Subcutaneous abdominal adipose tissue (tissue), 5 donors: ENCODE results near the gene HOXA10.
A peak's percentile ranks its signal among the peaks of the same experiment; 100 is the strongest.

Experiments used
- H3K27ac ChIP-seq: one replicate; pipeline ENCODE4 v1.7.0; 2013; ENCODE audit warnings: low read depth, mild to moderate bottlenecking, inconsistent platforms, low read length, moderate library complexity
- H3K27me3 ChIP-seq, 5 donors: one replicate each; pipeline ENCODE4 v1.7.0; 2013; ENCODE audit warnings: low read length in 5 of 5, inconsistent platforms in 1 of 5; ENCODE audit not compliant: control insufficient read depth in 5 of 5, insufficient read depth in 4 of 5
- H3K36me3 ChIP-seq, 5 donors: one replicate each; pipeline ENCODE4 v1.7.0; 2013; ENCODE audit warnings: low read length in 5 of 5; ENCODE audit not compliant: control insufficient read depth in 5 of 5, insufficient read depth in 5 of 5
- H3K4me1 ChIP-seq, 5 donors: one replicate each; pipeline ENCODE4 v1.7.0; 2013; ENCODE audit warnings: low read length in 5 of 5, mild to moderate bottlenecking in 3 of 5, moderate library complexity in 1 of 5; ENCODE audit not compliant: control insufficient read depth in 5 of 5, insufficient read depth in 5 of 5
- H3K4me3 ChIP-seq, 5 donors: one replicate each; pipeline ENCODE4 v1.7.0; 2013; ENCODE audit warnings: low read length in 5 of 5, low read depth in 1 of 5
- H3K9ac ChIP-seq, 5 donors: one replicate each; pipeline ENCODE4 v1.7.0; 2013; ENCODE audit warnings: low read length in 5 of 5, mild to moderate bottlenecking in 4 of 5, moderate library complexity in 3 of 5
- H3K9me3 ChIP-seq, 5 donors: one replicate each; pipeline ENCODE4 v1.7.0; 2013; ENCODE audit warnings: low read length in 5 of 5; ENCODE audit not compliant: control insufficient read depth in 5 of 5
- donor health status: healthy.
- donor health status: healthy.
- donor health status: healthy.
- donor health status: healthy.
- donor health status: healthy.

HOXA10 gene

DNA sequence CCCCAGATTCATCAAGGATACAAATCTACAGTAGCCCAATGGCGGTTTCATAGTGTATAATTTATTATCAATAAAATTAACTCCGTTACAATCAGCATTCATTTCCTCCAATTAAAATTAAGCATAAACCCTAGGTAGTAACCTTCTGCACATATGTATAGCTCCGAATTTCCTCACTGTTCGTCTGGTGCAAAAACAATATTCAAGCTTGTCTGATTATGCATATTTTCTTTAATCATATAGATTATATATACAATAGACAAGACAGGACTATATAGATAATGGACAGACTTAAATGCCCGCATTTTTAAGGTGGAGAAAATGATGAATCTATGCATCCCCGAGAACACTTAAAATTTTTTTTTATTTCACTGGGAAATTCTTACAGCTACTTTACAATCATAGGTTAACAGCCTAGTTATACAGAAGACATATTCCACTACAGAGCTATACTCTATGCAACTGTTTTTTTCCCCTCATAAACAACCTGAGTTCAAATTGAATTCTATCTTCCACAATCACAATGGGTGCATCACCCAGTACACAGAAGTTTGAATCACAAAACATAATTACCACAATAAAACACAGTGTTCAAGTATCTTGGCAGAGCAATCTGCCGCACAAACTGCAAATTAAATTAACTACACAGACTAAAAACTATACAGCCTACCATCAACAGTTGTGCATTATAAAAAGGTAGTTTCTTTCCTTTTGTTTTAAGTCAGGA is 11.4 kb downstream of the HOXA10 start:
- Histone ChIP-seq H3K36me3 (no peaks in the 10 kb centered on the region), H3K4me3 (peak overlapping the region in 4 of 5 donors; percentile 80 to 84 (median 81)), H3K27ac (peak overlapping the region; percentile 98), H3K4me1 (peaks cover 0 to 77% (median 73%) of the 10 kb centered on the region in 5 donors), H3K9ac (peak overlapping the region in 2 of 5 donors; percentile 88 to 89), H3K27me3 (peaks cover 0 to 8% (median 0%) of the 10 kb centered on the region in 5 donors), H3K9me3 (no peaks in the 10 kb centered on the region)

GRCh38 chr7:27161721-27162560 is 12.2 kb downstream of the HOXA10 start:
- no peaks in the 10 kb centered on the region for H3K36me3 ChIP-seq
- H3K9ac ChIP-seq, result peak overlapping the region in 2 of 5 donors; percentile 88 to 89
- peaks cover 0 to 74% (median 68%) of the 10 kb centered on the region in 5 donors for H3K4me1 ChIP-seq
- no peaks in the 10 kb centered on the region for H3K9me3 ChIP-seq
- peak overlapping the region in 3 of 5 donors; percentile 15 to 80 (median 29) for H3K4me3 ChIP-seq
- peaks cover 0 to 8% (median 0%) of the 10 kb centered on the region in 5 donors for H3K27me3 ChIP-seq
- peak overlapping the region; percentile 70 for H3K27ac ChIP-seq

DNA sequence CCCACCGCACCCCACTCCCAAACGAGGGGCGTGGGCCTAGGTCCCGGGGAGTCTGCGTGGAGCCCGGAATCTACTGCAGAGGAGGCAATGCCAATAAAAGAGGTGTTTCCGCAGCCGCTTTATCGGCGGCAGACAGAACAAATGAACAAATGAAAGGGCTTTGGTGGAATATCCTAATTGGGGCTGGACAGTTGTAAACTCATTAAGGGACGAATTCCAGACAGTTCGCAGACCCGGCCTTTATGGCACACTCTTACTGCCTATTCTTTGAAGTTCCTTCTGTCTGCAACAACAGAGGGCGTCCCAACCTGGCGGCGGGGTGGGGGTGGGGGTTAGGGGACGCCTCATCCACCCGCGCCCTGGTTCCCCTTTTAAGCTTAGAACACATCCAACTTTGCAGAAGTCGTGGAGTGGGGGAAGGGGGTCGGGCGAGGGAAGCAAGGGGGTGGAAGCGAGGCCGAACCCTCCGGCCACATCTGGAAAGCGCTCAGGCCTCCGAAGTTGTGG is 12.9 kb downstream of the HOXA10 start:
- H3K9me3 ChIP-seq, result no peaks in the 10 kb centered on the region
- H3K9ac ChIP-seq, result peak overlapping the region in 2 of 5 donors; percentile 53 to 76
- H3K4me1 ChIP-seq, result peaks cover 0 to 70% (median 63%) of the 10 kb centered on the region in 5 donors
- peaks cover 0 to 8% (median 0%) of the 10 kb centered on the region in 5 donors for H3K27me3 ChIP-seq
- no peaks in the 10 kb centered on the region for H3K36me3 ChIP-seq
- H3K4me3 ChIP-seq, result peak overlapping the region; percentile 65 to 86 (median 79)
- peak overlapping the region; percentile 69 for H3K27ac ChIP-seq

DNA sequence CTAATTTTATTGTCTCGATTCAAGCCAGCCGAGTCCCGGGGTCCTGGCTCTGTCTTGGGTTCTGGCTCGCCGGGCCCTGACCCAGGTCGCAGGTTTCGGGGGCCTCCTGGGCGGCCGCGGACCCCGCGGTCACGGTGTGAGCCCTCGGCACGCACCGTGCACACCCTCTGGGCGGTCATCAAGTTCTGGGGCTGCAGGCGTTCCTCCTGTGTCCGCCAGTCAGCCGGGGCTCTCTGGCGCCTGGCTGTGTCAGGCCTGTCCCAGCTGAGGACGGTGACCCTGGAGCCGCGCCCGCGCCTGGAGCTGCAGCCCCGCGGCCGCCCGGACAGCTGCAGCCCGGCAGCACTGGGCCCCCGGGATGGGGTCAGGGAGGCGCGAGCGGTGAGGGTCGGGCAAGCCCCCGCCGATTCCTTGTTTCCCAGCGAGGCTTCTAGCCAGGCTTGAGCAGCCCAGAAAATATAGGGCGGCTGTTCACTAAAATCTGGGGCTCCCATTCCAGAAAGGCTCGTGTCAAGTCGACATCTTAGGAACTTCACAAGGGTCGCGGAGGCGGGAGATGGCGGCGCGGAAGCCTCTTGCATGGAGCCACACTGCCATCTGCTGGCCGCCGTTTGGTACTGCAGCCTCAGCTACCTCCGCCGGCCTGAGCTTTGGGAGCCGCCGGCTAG is 13.4 kb downstream of the HOXA10 start:
- Histone ChIP-seq H3K36me3 (no peaks in the 10 kb centered on the region), H3K4me1 (peaks cover 0 to 70% (median 62%) of the 10 kb centered on the region in 5 donors), H3K27ac (peak overlapping the region; percentile 69), H3K9ac (peak overlapping the region in 4 of 5 donors; percentile 37 to 76 (median 58)), H3K9me3 (no peaks in the 10 kb centered on the region), H3K27me3 (peaks cover 0 to 8% (median 0%) of the 10 kb centered on the region in 5 donors), H3K4me3 (peak overlapping the region; percentile 59 to 86 (median 79))

DNA sequence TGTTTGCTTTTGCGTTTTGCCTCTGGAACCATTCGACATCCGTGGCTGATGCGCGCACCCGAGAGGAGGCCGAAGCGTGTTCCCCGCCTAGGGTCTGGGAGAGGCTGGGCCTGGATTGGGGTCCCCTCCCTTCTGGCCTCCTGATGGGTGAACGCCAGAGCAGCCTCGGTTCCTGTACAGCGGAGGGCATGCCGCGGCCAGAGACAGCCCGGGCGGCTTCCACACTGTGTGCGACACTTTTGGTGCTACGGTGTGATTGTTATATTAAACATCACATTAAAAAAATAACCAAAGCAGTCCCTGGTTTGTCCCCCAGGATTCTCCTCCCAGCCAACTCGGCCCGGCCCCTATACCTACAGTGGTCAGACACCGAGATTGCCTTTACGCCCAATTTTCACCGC is 14.0 kb downstream of the HOXA10 start:
- peak overlapping the region in 4 of 5 donors; percentile 37 to 72 (median 58) for H3K9ac ChIP-seq
- no peaks in the 10 kb centered on the region for H3K9me3 ChIP-seq
- no peaks in the 10 kb centered on the region for H3K36me3 ChIP-seq
- peaks cover 0 to 70% (median 63%) of the 10 kb centered on the region in 5 donors for H3K4me1 ChIP-seq
- H3K27ac ChIP-seq, result peak overlapping the region; percentile 69
- peak overlapping the region; percentile 44 to 86 (median 79) for H3K4me3 ChIP-seq
- H3K27me3 ChIP-seq, result peaks cover 0 to 13% (median 0%) of the 10 kb centered on the region in 5 donors

- H3K4me3 ChIP-seq, result peak overlapping the region in 4 of 5 donors; percentile 74 to 86 (median 80)
Measured at GRCh38 chr7:27159266-27160144, 14.6 kb downstream of the HOXA10 start.

DNA sequence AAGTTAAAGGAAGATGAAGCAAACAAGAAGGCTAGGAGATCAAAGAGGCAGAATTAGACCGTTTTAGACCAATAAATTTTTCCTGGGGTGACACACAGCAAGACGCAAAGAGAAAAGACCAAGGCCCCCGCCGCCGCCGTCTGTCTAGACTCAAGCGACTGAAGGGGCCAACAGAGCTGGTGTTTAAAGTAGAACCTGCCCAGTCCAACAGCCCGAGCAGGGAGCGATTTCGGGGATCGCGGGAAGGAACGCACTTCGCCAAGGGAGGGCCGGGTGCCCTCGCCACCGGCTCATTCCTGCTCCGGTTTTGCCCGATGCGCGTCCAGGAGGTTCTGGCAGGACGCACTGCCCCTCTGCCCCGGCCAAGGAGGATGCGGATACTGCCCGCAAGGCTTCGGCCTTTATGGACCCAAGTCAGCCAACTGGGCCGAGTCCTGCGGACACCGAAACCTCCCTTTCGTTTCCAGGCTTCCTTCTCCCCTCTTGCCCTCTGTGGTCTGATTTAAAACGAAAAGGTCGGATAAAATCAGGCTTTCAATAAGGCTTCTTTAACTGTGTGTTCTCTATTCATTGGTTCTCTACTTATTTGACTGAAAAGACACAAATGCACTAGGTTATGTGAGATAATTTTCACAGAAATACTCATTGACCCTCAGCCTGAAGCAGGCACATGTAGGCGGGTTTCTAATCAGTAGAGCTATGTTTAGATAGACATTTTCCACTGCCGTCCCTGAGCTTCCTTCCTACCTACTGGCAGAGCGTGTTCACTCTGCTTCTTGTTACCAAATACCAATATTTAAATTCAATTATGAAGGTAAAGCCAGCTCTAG is 15.5 kb downstream of the HOXA10 start:
- Histone ChIP-seq H3K36me3 (no peaks in the 10 kb centered on the region), H3K4me1 (peaks cover 0 to 66% (median 60%) of the 10 kb centered on the region in 5 donors), H3K9me3 (no peaks in the 10 kb centered on the region), H3K9ac (no peak overlapping the region), H3K27me3 (peaks cover 0 to 13% (median 0%) of the 10 kb centered on the region in 5 donors), H3K4me3 (no peak overlapping the region), H3K27ac (no peak overlapping the region)

More at GRCh38 chr7:27159266-27160144, 14.6 kb downstream of the HOXA10 start:
- Histone ChIP-seq H3K4me1 (peaks cover 0 to 68% (median 61%) of the 10 kb centered on the region in 5 donors), H3K9me3 (no peaks in the 10 kb centered on the region), H3K9ac (peak overlapping the region in 2 of 5 donors; percentile 53 to 72), H3K27ac (no peak overlapping the region), H3K27me3 (peaks cover 0 to 13% (median 0%) of the 10 kb centered on the region in 5 donors), H3K36me3 (no peaks in the 10 kb centered on the region)

DNA sequence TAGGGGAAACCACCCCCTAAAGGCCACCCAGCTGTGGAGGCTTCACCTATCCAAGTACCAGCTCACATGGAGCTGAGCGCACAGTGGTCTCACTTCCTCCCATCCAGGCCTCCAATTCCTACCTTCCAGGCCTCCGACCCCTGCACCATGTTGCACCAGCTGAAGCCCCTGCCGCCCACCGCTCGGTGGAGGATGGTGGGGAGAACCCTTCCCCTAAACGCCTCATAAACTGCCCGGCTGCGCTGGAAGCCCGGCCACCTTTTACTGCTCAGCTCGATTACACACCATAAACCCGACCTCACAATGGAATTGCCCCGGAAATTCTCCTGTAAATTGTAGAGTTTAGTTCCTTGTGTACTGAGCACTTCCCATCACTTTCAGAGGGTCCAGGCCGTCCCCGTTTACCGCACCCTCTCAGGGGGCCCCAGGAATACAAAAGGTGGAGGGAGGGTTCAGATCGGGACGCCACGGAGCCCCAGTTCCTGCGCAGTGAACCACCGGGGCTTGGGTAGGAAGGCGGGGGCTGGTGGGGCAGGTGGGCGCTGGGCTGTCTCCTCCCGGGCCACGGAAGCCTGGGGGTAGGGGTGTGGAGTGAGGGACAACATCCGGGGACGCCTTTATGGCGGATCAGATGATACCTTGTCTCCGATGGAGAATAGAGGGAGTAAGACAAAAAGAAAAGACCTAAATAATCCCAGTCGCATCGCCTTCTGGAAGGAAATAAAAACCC is 16.3 kb downstream of the HOXA10 start:
- Histone ChIP-seq H3K9me3 (no peaks in the 10 kb centered on the region), H3K9ac (no peak overlapping the region), H3K4me3 (no peak overlapping the region), H3K27me3 (peaks cover 0 to 21% (median 0%) of the 10 kb centered on the region in 5 donors), H3K27ac (no peak overlapping the region), H3K4me1 (peaks cover 2 to 66% (median 56%) of the 10 kb centered on the region in 5 donors), H3K36me3 (no peaks in the 10 kb centered on the region)
